ENCODE data around the gene ITPK1.

Gene ITPK1

DNA sequence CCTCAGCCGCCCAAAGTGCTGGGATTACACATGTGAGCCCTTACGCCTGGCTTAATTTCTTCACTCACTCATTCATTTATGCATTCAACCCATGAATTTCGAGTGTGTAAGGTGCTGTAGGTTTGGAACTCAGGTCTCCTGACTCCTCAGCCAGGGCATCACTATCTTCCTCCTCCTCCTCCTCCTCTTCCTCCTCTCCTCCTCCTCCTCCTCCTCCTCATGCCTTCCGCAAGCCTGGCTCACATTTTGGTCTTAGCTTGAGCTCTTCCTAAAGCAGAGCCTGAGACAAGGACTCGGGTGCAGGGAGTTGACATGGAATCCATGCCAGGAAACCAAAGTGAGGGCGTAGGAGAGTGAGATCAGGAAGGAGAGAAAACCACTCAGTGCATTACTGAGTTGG lies 213.5 kb downstream of the ITPK1 start:
- H3K27ac ChIP-seq: no peak overlapping the region
- TF ChIP-seq, protein P1, sequence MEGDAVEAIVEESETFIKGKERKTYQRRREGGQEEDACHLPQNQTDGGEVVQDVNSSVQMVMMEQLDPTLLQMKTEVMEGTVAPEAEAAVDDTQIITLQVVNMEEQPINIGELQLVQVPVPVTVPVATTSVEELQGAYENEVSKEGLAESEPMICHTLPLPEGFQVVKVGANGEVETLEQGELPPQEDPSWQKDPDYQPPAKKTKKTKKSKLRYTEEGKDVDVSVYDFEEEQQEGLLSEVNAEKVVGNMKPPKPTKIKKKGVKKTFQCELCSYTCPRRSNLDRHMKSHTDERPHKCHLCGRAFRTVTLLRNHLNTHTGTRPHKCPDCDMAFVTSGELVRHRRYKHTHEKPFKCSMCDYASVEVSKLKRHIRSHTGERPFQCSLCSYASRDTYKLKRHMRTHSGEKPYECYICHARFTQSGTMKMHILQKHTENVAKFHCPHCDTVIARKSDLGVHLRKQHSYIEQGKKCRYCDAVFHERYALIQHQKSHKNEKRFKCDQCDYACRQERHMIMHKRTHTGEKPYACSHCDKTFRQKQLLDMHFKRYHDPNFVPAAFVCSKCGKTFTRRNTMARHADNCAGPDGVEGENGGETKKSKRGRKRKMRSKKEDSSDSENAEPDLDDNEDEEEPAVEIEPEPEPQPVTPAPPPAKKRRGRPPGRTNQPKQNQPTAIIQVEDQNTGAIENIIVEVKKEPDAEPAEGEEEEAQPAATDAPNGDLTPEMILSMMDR (conservative IDR thresholded peaks at IDR 0.05): no peak

DNA sequence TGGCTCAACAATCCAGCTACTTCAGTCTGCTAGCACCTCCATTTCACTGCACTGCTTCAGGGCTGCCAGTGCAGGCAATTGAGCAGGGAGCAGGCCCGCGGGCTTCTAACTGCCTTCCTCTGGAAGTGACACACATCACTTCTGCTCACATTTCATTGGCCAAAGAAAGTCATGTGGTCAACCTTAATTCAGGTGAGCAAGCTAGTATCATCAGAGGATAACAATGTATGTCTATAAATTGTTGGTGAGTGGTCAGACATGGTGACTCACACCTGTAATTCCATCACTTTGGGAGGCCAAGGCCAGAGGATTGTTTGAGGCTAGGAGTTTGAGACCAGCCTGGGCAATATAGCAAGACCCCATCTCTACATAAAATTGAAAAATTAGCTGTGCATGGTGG lies 215.1 kb downstream of the ITPK1 start:
- TF ChIP-seq, protein P1 (conservative IDR thresholded peaks at IDR 0.05): no peak
- H3K27ac ChIP-seq: no peak overlapping the region

- TF ChIP-seq, protein P1 (conservative IDR thresholded peaks at IDR 0.05): no peak
Observed at GRCh38 chr14:92898566-92899131, 217.1 kb downstream of the ITPK1 start.

GRCh38 chr14:92897922-92898565 lies 217.7 kb downstream of the ITPK1 start:
- TF ChIP-seq, protein P1 (conservative IDR thresholded peaks at IDR 0.05): no peak

More at GRCh38 chr14:92898566-92899131, 217.1 kb downstream of the ITPK1 start:
- no peak overlapping the region for H3K27ac ChIP-seq

DNA sequence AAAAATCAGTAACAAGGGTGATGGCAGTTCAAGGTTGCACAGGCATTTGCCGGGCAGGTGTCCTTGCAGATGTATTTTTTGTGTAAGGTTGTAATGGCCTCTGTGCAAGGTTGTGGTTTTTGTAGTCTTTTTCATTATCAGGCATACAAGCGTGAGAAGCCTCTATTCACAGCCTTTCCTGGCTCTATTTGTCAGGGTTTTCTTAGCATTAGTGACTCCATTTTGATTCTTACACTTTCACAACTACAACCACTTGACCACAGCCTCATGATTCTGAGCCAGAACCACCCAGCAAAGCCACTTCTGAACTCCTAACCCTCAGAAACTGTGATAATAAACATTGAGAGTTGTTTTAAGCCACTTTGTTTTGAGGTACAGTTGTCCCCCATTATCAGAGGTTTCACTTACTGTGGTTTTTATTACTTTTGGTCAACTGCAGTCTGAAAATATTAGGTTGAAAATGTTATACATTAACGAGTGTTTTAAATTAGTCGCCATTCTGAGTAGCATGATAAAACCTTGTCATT lies 220.3 kb downstream of the ITPK1 start:
- TF ChIP-seq, protein P1 (conservative IDR thresholded peaks at IDR 0.05): no peak
- no peak overlapping the region for H3K27ac ChIP-seq

More at GRCh38 chr14:92897922-92898565, 217.7 kb downstream of the ITPK1 start:
- no peak overlapping the region for H3K27ac ChIP-seq

DNA sequence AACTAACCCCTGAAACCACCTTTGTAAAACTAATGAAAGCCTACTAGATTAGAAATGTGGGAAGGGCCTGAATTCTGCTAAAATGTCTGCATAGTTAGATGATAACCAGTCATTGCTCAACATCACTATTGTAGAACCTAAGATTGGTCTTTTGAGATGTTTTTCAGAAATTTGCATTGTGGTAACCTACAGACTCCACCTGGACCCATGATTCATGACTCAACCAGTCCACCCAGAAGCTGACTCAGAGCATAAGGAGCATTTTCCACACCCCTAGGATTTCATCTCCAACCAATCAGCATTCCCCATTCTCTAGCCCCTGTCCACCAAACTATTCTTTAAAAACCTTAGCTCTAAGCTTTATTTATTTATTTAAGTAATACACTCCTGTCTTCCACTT lies 223.1 kb downstream of the ITPK1 start:
- H3K27ac ChIP-seq: no peak overlapping the region
- TF ChIP-seq, protein P1 (conservative IDR thresholded peaks at IDR 0.05): no peak

GRCh38 chr14:92890830-92891588 lies 224.7 kb downstream of the ITPK1 start:
- H3K27ac ChIP-seq: peak overlapping the region; percentile 71
- TF ChIP-seq, protein P1 (conservative IDR thresholded peaks at IDR 0.05): no peak
